Chondrocyte (in vitro differentiated cells): ENCODE results near the gene PRDX5. TPM values are rescaled to one million over a fixed set of nuclear protein-coding genes. Genes with fewer than 3 reads are reported as not detected.

Experiments
- DNase-seq: peaks from one replicate; pipeline ENCODE4 v3.0.0; 2021; ENCODE audit warnings: mixed read lengths, low spot score
- H3K27ac Mint-ChIP-seq: one replicate; pipeline ENCODE4 v1.8.0; 2021; ENCODE audit warnings: mild to moderate bottlenecking, moderate library complexity, mixed read lengths; ENCODE audit not compliant: unreplicated experiment
- H3K27me3 Mint-ChIP-seq: 2 replicates; pipeline ENCODE4 v1.8.0; 2021; ENCODE audit warnings: low read depth, mixed read lengths
- H3K36me3 Mint-ChIP-seq: 2 replicates; pipeline ENCODE4 v1.8.0; 2021; ENCODE audit warnings: low read depth, mixed read lengths
- H3K4me1 Mint-ChIP-seq: 2 replicates; pipeline ENCODE4 v1.8.0; 2021; ENCODE audit warnings: low read depth, mild to moderate bottlenecking, mixed read lengths
- H3K4me3 Mint-ChIP-seq: one replicate; pipeline ENCODE4 v1.8.0; 2021; ENCODE audit warnings: mild to moderate bottlenecking, moderate library complexity, mixed read lengths; ENCODE audit not compliant: unreplicated experiment
- H3K9me3 Mint-ChIP-seq: 2 replicates; pipeline ENCODE4 v1.8.0; 2021; ENCODE audit warnings: low read depth, mixed read lengths
- CTCF ChIP-seq: fragments of 200-600 bp; sonication (generic); IDR thresholded peaks from 2 replicates; pipeline ENCODE4 v1.5.0; 2021; ENCODE audit warnings: antibody characterized with exemption, mild to moderate bottlenecking, moderate library complexity
- long read RNA-seq: library from polyadenylated mRNA; stranded (forward); transcript quantifications from one replicate; pipeline ENCODE4 v2.0.0, GENCODE V29; 2021
- total RNA-seq: library from RNA; stranded (reverse); gene quantifications from 3 replicates; pipeline ENCODE4 v1.2.1, GENCODE V29; 2021

Gene PRDX5
- 181 to 234 TPM (median 232 TPM) in 3 replicates for total RNA-seq
- long read RNA-seq, transcript PRDX5-203 (5 exons, 596 nt): minor isoform, 7 of 303 reads
- long read RNA-seq, transcript PRDX5-201 (6 exons, 893 nt): major isoform, 261 of 303 reads
- long read RNA-seq, transcript PRDX5-202 (4 exons, 463 nt): minor isoform, 10 of 303 reads
- long read RNA-seq, partial matches to known transcripts: 7 of 303 reads
- long read RNA-seq, other reads (novel, unspliced or antisense): 18 of 303 reads

GRCh38 chr11:64317961-64318765 lies at the start of gene PRDX5:
Gene PRDX5 (plus strand): TSS chr11:64318121. CDS start chr11:64318216, 95 bp downstream.
- peak; percentile 68 for TF ChIP-seq CTCF
- peaks cover 30% of the 10 kb centered on the region for H3K4me1 Mint-ChIP-seq
- H3K9me3 Mint-ChIP-seq: no peaks in the 10 kb centered on the region
- peak within 1 kb of the TSS; percentile 100 for H3K27ac Mint-ChIP-seq
- peak; percentile 73 for DNase-seq
- peaks cover 8% of the 10 kb centered on the region for H3K36me3 Mint-ChIP-seq
- H3K4me3 Mint-ChIP-seq: peak within 1 kb of the TSS; percentile 90
- no peaks in the 10 kb centered on the region for H3K27me3 Mint-ChIP-seq

GRCh38 chr11:64268893-64269539 lies 48.9 kb upstream of the PRDX5 start:
- Mint-ChIP-seq H3K27ac (peak overlapping the region; percentile 99), H3K4me3 (peak overlapping the region; percentile 91), H3K4me1 (peaks cover 25% of the 10 kb centered on the region), H3K27me3 (no peaks in the 10 kb centered on the region), H3K9me3 (no peaks in the 10 kb centered on the region), H3K36me3 (peaks cover 6% of the 10 kb centered on the region)
- no peak for DNase-seq
- TF ChIP-seq CTCF: no peak

- H3K36me3 Mint-ChIP-seq: peaks cover 6% of the 10 kb centered on the region
- H3K27ac Mint-ChIP-seq: peak overlapping the region; percentile 99
- H3K4me3 Mint-ChIP-seq: peak overlapping the region; percentile 91
- DNase-seq: no peak
- H3K9me3 Mint-ChIP-seq: no peaks in the 10 kb centered on the region
- H3K27me3 Mint-ChIP-seq: no peaks in the 10 kb centered on the region
- H3K4me1 Mint-ChIP-seq: peaks cover 25% of the 10 kb centered on the region
- peak; percentile 66 for TF ChIP-seq CTCF
These were observed 48.2 kb upstream of the PRDX5 start for GRCh38 chr11:64269540-64270220.

- H3K4me1 Mint-ChIP-seq: peaks cover 19% of the 10 kb centered on the region
- peaks cover 6% of the 10 kb centered on the region for H3K36me3 Mint-ChIP-seq
- H3K4me3 Mint-ChIP-seq: no peak overlapping the region
- no peak overlapping the region for H3K27ac Mint-ChIP-seq
- H3K9me3 Mint-ChIP-seq: no peaks in the 10 kb centered on the region
- no peak for DNase-seq
- H3K27me3 Mint-ChIP-seq: no peaks in the 10 kb centered on the region
- TF ChIP-seq CTCF: no peak
These were observed 42.7 kb upstream of the PRDX5 start for GRCh38 chr11:64275031-64275800.
